Measurements from ENCODE around the gene ATP5F1A.

Gene ATP5F1A

GRCh38 chr18:46073474-46074331 is 24.4 kb downstream of the ATP5F1A start:
- peak; percentile 41 for DNase-seq (ENCODE audit: low read depth)

GRCh38 chr18:46072959-46073358 is 25.1 kb downstream of the ATP5F1A start:
- no peak for DNase-seq (ENCODE audit: low read depth)

DNA sequence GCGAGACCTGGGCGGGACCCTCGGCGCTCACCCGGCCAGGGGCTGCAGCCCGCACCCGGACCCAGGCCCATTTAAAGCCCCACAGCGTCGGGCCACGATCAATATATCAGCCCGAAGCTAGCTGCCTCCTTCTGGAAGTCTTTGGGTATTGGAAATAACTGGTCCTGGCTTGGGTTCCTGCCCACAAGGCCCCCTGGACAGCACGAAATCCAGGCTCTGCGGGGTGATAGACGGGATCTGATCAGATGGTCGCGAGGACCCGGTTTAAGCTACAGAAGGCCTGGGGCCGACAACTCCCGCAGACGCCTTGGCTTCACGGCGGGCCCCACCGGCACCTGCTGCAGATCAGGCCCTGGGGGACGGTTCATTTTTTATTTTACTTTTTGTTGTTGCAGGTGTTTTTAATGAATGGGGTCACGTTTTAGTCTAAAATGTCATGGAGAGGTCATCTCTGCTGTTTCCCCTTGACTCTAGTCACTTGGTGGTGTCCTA is 25.7 kb downstream of the ATP5F1A start:
- no peak for DNase-seq (ENCODE audit: low read depth)

- peak; percentile 41 for DNase-seq (ENCODE audit: low read depth)
These were observed 26.3 kb downstream of the ATP5F1A start, which contains the start of gene PSTPIP2 for GRCh38 chr18:46071653-46072375. PSTPIP2 (minus strand) TSS chr18:46072260; CDS start chr18:46072188, 72 bp downstream.

- no peak for DNase-seq (ENCODE audit: low read depth)
These were observed 27.1 kb downstream of the ATP5F1A start for GRCh38 chr18:46070815-46071652.

DNA sequence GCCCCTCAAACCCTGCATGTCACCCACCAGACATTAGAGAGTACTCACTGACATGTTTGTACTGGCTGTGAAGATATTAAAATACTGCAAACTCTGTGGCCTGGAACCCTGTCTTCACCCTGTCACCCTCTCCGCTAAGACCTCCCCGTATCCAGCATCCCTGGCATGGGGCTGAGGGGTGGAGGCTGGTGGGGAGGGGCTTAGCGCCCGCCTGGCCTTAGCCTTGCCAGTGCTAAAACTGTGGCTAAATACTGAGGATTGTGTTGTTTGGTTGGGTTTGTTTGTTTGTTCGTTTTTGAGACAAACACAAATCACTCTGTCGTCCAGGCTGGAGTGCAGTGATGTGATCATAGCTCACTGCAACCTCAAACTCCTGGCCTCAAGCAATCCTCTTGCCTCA is 27.9 kb downstream of the ATP5F1A start:
- no peak for DNase-seq (ENCODE audit: low read depth)

- DNase-seq (ENCODE audit: low read depth): no peak
These were observed 28.6 kb downstream of the ATP5F1A start for GRCh38 chr18:46069524-46069923.

DNA sequence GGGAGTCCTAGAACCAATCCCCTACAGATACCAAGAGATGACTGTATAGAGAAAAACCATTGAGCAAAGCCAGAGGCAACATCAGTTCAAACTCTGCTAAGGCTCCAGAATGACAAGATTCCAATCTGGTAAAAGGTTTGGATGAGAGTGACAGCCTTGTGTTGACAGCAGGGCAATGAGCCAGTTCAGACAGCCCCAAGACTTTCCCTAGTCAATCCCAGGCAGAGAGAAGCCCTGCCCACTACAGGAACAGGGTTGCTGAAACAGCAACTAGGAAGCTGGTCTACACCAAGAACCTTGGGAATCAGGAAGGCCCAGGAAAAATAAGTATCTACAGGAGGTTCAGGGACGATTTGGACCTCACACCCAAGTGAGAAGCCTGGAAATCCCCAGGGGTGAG is 29.3 kb downstream of the ATP5F1A start:
- no peak for DNase-seq (ENCODE audit: low read depth)

DNA sequence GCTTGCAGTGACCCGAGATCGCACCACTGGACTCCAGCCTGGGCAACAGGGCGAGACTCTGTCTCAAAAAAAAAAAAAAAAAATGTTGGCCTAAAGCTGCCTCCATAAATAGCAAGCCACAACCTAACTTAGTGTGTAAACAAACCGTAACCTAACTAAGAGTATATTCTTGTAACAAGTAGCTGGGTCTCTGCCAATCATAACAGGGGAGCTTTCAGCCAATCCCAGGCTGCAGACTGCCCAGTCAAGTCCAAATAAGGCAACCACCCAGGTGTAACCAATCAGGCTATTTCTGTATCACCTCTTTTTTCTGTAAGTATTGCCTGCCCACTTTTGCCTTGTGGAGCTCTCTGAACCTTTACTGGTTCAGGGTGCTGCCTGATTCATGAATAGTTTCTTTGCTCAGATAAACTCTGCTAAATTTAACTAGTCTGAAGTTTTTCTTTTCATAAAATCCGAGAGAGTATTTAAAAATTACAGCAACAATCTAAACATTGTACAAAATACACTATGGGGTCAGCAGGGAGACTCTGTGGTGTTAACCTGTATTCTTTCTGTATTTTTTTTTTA is 30.6 kb downstream of the ATP5F1A start:
- DNase-seq (ENCODE audit: low read depth): no peak

- DNase-seq (ENCODE audit: low read depth): no peak
These were observed 35.3 kb downstream of the ATP5F1A start for GRCh38 chr18:46062781-46063180.

DNA sequence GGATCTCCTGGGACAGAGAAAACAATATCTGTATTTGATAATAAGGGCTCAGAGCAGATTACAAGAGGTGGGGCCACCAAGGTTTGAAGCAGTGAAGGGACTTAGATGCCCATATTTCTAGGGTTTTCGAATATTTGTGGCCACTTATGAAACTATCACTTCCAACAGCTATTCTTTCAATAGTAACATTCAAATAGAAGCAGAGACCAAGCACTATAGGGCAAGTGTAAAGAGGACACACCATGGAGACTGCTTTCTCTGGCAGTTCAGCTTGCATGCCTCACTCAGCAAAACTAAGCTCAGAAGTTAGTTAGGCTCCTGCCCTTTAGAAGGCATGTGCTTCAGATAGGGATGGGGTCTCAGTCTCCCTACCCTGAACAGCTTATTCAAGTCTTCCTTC is 36.3 kb downstream of the ATP5F1A start:
- no peak for DNase-seq (ENCODE audit: low read depth)

- no peak for DNase-seq (ENCODE audit: low read depth)
These were observed 36.7 kb downstream of the ATP5F1A start for GRCh38 chr18:46061387-46061786.

- no peak for DNase-seq (ENCODE audit: low read depth)
These were observed 37.7 kb downstream of the ATP5F1A start for GRCh38 chr18:46060359-46060841.

- DNase-seq (ENCODE audit: low read depth): no peak
These were observed 42.3 kb downstream of the ATP5F1A start for GRCh38 chr18:46055838-46056230.

- no peak for DNase-seq (ENCODE audit: low read depth)
These were observed 42.9 kb downstream of the ATP5F1A start for GRCh38 chr18:46054956-46055837.

DNA sequence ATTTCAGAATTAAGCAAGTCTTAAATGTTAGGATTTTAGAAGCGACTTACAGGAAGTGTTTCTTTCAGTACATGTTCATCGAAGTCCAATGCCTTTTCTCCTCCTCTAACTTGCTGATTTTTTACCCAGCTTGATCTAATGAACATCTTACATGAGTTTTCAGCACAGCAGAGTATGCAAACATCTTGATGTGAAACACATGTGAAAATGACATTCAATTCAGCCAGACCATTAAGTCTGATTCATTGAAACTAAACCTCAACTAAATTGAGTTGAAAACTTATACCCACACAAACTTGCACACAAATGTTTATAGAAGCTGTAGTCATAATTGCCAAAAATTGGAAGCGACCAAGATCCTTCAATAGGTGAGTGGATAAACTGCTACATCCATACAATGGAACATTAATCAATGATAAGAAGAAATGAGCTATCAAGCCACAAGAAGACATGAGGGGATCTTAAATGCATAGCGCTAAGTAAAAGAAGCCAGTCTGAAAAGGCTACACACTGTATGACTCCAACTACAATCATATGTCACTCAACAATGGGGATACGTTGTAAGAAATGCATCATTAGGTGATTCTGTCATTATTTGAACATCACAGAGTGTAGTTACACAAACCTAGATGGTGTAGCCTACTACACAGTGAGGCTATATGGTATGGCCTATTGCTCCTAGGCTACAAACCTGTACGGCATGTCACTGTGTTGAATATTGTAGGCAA is 44.6 kb downstream of the ATP5F1A start:
- DNase-seq (ENCODE audit: low read depth): no peak

GRCh38 chr18:46051731-46052461 is 46.2 kb downstream of the ATP5F1A start:
- DNase-seq (ENCODE audit: low read depth): no peak

DNA sequence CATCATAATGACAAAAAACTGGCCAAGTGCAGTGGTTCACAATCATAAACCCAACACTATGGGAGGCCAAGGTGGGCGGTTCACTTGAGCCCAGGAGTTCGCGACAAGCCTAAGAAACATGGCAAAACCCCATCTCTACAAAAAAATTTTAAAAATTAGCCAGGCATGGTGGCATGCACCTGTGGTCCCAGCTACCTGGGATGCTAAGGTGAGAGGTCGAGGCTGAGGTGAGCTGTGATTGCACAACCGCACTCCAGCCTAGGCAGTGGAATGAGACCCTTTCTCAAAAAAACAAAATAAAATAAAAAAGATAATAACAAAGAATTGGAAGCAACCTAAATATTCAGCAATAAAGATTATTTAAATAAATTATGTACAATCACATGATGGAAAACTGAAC is 47.8 kb downstream of the ATP5F1A start:
- DNase-seq (ENCODE audit: low read depth): no peak

GRCh38 chr18:46048641-46049040 is 49.5 kb downstream of the ATP5F1A start:
- no peak for DNase-seq (ENCODE audit: low read depth)
